Stimulated activated CD4-positive, alpha-beta T cell treated with anti-CD3 and anti-CD28 coated beads, Interleukin-15, amount 100 ng/mL, for 48 hours (primary cell): ENCODE data around the gene ZIC5.

Experiments used
- DNase-seq, 2 donors: peaks; one replicate each; pipeline ENCODE4 v3.0.0-alpha.2; 2020; ENCODE audit warnings: low read depth in 2 of 2

ZIC5 gene

GRCh38 chr13:99987154-99988019 is 15.8 kb upstream of the ZIC5 start:
- DNase-seq, result no peak

- no peak for DNase-seq
These were observed 15.2 kb upstream of the ZIC5 start for GRCh38 chr13:99986741-99987140.

GRCh38 chr13:99985886-99986527 is 14.4 kb upstream of the ZIC5 start:
- DNase-seq, result no peak

- no peak for DNase-seq
These were observed 13.8 kb upstream of the ZIC5 start for GRCh38 chr13:99985241-99985874.

- no peak for DNase-seq
These were observed 13.1 kb upstream of the ZIC5 start for GRCh38 chr13:99984461-99985240.

- no peak for DNase-seq
These were observed 12.2 kb upstream of the ZIC5 start for GRCh38 chr13:99983499-99984401.

GRCh38 chr13:99982731-99983498 is 11.3 kb upstream of the ZIC5 start:
- DNase-seq, result no peak

GRCh38 chr13:99982036-99982730 is 10.6 kb upstream of the ZIC5 start:
- DNase-seq, result no peak

- DNase-seq, result no peak
These were observed 10.1 kb upstream of the ZIC5 start, which contains the start of gene ZIC2 for GRCh38 chr13:99981735-99982035. Gene ZIC2, plus strand, starts transcription at chr13:99981784. Its CDS starts 281 bp downstream, at chr13:99982065.

GRCh38 chr13:99980824-99981734 is 9.5 kb upstream of the ZIC5 start:
- DNase-seq, result no peak

- peak in 1 of 2 donors; percentile 60 for DNase-seq
These were observed 8.7 kb upstream of the ZIC5 start for GRCh38 chr13:99980201-99980823.

GRCh38 chr13:99979453-99980200 is 8.1 kb upstream of the ZIC5 start:
- no peak for DNase-seq

- DNase-seq, result no peak
These were observed 7.4 kb upstream of the ZIC5 start for GRCh38 chr13:99978799-99979452.

GRCh38 chr13:99977912-99978798 is 6.6 kb upstream of the ZIC5 start:
- no peak for DNase-seq

GRCh38 chr13:99977334-99977911 is 5.9 kb upstream of the ZIC5 start:
- no peak for DNase-seq
